Measurements from ENCODE around the gene KRTAP10-11.

- TF ChIP-seq CTCF (IDR thresholded peaks at IDR 0.05; ENCODE audit: low read depth, low read length, poor library complexity, severe bottlenecking), result no peak
- TF ChIP-seq EZH2phosphoT487 (IDR thresholded peaks at IDR 0.05; ENCODE audit: borderline replicate concordance, low read length), result no peak
These were observed 2.4 kb upstream of the KRTAP10-11 start for GRCh38 chr21:44643741-44644310.
